ENCODE data around the gene HBEGF.
A peak's percentile ranks its signal among the peaks of the same experiment; 100 is the strongest.

Gene HBEGF

DNA sequence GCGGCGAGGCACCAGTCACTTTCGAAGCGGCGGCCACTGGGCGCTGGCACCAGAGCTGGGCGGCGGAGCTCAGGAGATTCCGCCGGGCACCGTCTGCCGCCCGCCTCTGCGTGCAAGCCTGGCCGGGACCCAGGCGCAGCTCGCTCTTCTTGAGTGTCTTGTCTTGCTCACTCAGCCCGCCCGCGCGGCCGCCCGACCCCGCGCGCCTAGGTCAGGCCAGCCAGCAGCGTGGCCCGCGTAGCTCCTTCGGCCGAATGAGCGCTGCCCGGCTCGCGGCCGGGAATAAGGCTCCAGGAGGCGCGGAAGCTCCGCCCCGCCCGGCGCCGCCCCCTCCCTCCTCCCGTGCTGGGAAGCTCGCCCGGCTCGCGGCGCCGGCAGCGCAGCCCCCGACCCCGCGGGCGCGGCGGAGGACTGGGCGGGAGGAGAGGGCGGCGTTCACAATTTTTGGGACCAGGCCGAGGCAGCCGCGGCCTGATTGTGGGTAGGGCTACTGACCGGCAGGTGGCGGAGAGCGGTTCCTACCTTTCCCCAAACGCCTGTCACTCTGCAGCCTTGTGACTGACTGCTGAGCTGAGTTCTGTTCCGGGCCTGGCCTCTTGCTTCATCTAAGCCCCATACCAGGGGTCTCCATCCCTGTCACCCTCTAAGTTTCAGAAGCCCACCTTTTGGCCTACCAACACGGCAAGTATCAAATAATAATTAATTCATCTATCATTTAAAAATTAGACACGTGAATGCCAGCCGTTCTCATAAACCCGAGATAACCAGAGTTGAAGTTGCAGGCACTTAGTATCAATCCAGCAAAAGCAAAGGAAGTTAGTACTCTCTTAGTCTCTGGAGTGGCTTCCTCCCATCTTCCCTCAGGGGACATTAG, at the start of gene HBEGF:
HBEGF (minus strand) TSS at position 256 of the 874 bp plus-strand sequence. CDS start 275 bp downstream, outside the sequence.
- H4K20me1 ChIP-seq (ENCODE audit: insufficient read depth, low read length): no peaks in the 10 kb centered on the region
- peak; percentile 71 for DNase-seq
- H3K9me3 ChIP-seq (replicated peaks; ENCODE audit: insufficient read depth, low read length): no peaks in the 10 kb centered on the region
- H3K36me3 ChIP-seq (replicated peaks; ENCODE audit: insufficient read depth, low read length): no peaks in the 10 kb centered on the region
- H3K79me2 ChIP-seq (ENCODE audit: low read length): no peaks in the 10 kb centered on the region; the same call in 1 of the 2 replicates
- H3K27ac ChIP-seq (ENCODE audit: low read length): no peak within 1 kb of the TSS; the same call in 1 of the 2 replicates
- peak within 1 kb of the TSS; percentile 50 for H2AFZ ChIP-seq (ENCODE audit: low read length)
- peak within 1 kb of the TSS; percentile 58 for H3K4me3 ChIP-seq (ENCODE audit: low read length)
- H3K4me1 ChIP-seq (ENCODE audit: low read length): peaks cover 36% of the 10 kb centered on the region
- peak within 1 kb of the TSS; percentile 30; the same call in 1 of the 2 replicates for H3K9ac ChIP-seq (ENCODE audit: low read length)
- H3K27me3 ChIP-seq (replicated peaks; ENCODE audit: insufficient read depth, low read length): no peaks in the 10 kb centered on the region
- H3K4me2 ChIP-seq (ENCODE audit: low read depth, low read length): peak within 1 kb of the TSS; percentile 74
- no peak for TF ChIP-seq EZH2 (optimal IDR thresholded peaks at IDR 0.05; ENCODE audit: low read depth, low read length)
- TF ChIP-seq, protein P1, sequence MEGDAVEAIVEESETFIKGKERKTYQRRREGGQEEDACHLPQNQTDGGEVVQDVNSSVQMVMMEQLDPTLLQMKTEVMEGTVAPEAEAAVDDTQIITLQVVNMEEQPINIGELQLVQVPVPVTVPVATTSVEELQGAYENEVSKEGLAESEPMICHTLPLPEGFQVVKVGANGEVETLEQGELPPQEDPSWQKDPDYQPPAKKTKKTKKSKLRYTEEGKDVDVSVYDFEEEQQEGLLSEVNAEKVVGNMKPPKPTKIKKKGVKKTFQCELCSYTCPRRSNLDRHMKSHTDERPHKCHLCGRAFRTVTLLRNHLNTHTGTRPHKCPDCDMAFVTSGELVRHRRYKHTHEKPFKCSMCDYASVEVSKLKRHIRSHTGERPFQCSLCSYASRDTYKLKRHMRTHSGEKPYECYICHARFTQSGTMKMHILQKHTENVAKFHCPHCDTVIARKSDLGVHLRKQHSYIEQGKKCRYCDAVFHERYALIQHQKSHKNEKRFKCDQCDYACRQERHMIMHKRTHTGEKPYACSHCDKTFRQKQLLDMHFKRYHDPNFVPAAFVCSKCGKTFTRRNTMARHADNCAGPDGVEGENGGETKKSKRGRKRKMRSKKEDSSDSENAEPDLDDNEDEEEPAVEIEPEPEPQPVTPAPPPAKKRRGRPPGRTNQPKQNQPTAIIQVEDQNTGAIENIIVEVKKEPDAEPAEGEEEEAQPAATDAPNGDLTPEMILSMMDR (IDR thresholded peaks at IDR 0.05; ENCODE audit: low read length): peak; percentile 54
- peaks cover 21% of the 10 kb centered on the region; the same call in 1 of the 2 replicates for H3F3A ChIP-seq (ENCODE audit: insufficient read depth, low read length)
- no peaks in the 10 kb centered on the region for H3K9me2 ChIP-seq (replicated peaks; ENCODE audit: insufficient read depth, low read length)

GRCh38 chr5:140393738-140394137, 47.3 kb upstream of the HBEGF start:
- TF ChIP-seq EZH2 (optimal IDR thresholded peaks at IDR 0.05; ENCODE audit: low read depth, low read length): no peak
- TF ChIP-seq, protein P1 (IDR thresholded peaks at IDR 0.05; ENCODE audit: low read length): no peak
- no peak for TF ChIP-seq EZH2phosphoT487 (IDR thresholded peaks at IDR 0.05; ENCODE audit: low read length)
- no peaks in the 10 kb centered on the region for H3K9me3 ChIP-seq (replicated peaks; ENCODE audit: insufficient read depth, low read length)
- no peak overlapping the region for H3K4me2 ChIP-seq (ENCODE audit: low read depth, low read length)
- no peaks in the 10 kb centered on the region for H3K36me3 ChIP-seq (replicated peaks; ENCODE audit: insufficient read depth, low read length)
- H3K9me2 ChIP-seq (replicated peaks; ENCODE audit: insufficient read depth, low read length): no peaks in the 10 kb centered on the region
- H3K4me1 ChIP-seq (ENCODE audit: low read length): no peaks in the 10 kb centered on the region
- H3F3A ChIP-seq (ENCODE audit: insufficient read depth, low read length): no peaks in the 10 kb centered on the region
- no peaks in the 10 kb centered on the region for H3K27me3 ChIP-seq (replicated peaks; ENCODE audit: insufficient read depth, low read length)
- H3K9ac ChIP-seq (ENCODE audit: low read length): no peak overlapping the region
- no peaks in the 10 kb centered on the region for H4K20me1 ChIP-seq (ENCODE audit: insufficient read depth, low read length)
- DNase-seq: no peak
- no peak overlapping the region for H2AFZ ChIP-seq (ENCODE audit: low read length)
- H3K79me2 ChIP-seq (ENCODE audit: low read length): peaks cover 7% of the 10 kb centered on the region; the same call in 1 of the 2 replicates
- H3K4me3 ChIP-seq (ENCODE audit: low read length): no peak overlapping the region
- H3K27ac ChIP-seq (ENCODE audit: low read length): no peak overlapping the region

- H3F3A ChIP-seq (ENCODE audit: insufficient read depth, low read length): no peaks in the 10 kb centered on the region
- no peaks in the 10 kb centered on the region for H3K9me3 ChIP-seq (replicated peaks; ENCODE audit: insufficient read depth, low read length)
- no peaks in the 10 kb centered on the region for H3K27me3 ChIP-seq (replicated peaks; ENCODE audit: insufficient read depth, low read length)
- H3K4me1 ChIP-seq (ENCODE audit: low read length): no peaks in the 10 kb centered on the region
- H3K4me3 ChIP-seq (ENCODE audit: low read length): no peak overlapping the region
- H3K79me2 ChIP-seq (ENCODE audit: low read length): no peaks in the 10 kb centered on the region
- H4K20me1 ChIP-seq (ENCODE audit: insufficient read depth, low read length): no peaks in the 10 kb centered on the region
- no peak for DNase-seq
- no peak overlapping the region for H3K4me2 ChIP-seq (ENCODE audit: low read depth, low read length)
- H3K27ac ChIP-seq (ENCODE audit: low read length): no peak overlapping the region
- no peak overlapping the region for H2AFZ ChIP-seq (ENCODE audit: low read length)
- TF ChIP-seq EZH2phosphoT487 (IDR thresholded peaks at IDR 0.05; ENCODE audit: low read length) (no peak), EZH2 (optimal IDR thresholded peaks at IDR 0.05; ENCODE audit: low read depth, low read length) (no peak)
- TF ChIP-seq, protein P1 (IDR thresholded peaks at IDR 0.05; ENCODE audit: low read length): no peak
- H3K9me2 ChIP-seq (replicated peaks; ENCODE audit: insufficient read depth, low read length): no peaks in the 10 kb centered on the region
- H3K36me3 ChIP-seq (replicated peaks; ENCODE audit: insufficient read depth, low read length): no peaks in the 10 kb centered on the region
- no peak overlapping the region for H3K9ac ChIP-seq (ENCODE audit: low read length)
Observed at GRCh38 chr5:140391732-140392131, 45.3 kb upstream of the HBEGF start.

Data from MM.1S (cell line).